Hair follicle dermal papilla cell (primary cell): ENCODE measurements around the gene FGGY. TPM values are rescaled to one million over a fixed set of nuclear protein-coding genes. Genes with fewer than 3 reads are reported as not detected.
A peak's percentile ranks its signal among the peaks of the same experiment; 100 is the strongest.

ENCODE experiments used
- small RNA-seq: library from RNA; depleted of rRNA; stranded (forward); fragments of <200 nt; gene quantifications from one replicate; pipeline ENCODE3, GENCODE V24; 2012
- total RNA-seq: library from RNA; depleted of rRNA; stranded (reverse); fragments of >200 nt; gene quantifications from 2 replicates; pipeline ENCODE4 v1.2.3, GENCODE V29; 2012

FGGY gene, protein sequence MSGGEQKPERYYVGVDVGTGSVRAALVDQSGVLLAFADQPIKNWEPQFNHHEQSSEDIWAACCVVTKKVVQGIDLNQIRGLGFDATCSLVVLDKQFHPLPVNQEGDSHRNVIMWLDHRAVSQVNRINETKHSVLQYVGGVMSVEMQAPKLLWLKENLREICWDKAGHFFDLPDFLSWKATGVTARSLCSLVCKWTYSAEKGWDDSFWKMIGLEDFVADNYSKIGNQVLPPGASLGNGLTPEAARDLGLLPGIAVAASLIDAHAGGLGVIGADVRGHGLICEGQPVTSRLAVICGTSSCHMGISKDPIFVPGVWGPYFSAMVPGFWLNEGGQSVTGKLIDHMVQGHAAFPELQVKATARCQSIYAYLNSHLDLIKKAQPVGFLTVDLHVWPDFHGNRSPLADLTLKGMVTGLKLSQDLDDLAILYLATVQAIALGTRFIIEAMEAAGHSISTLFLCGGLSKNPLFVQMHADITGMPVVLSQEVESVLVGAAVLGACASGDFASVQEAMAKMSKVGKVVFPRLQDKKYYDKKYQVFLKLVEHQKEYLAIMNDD
- 23.7 and 26.4 TPM in 2 replicates for total RNA-seq

GRCh38 chr1:59296358-59297256, at the start of gene FGGY:
Gene FGGY, plus strand, starts transcription at chr1:59297094. Its CDS starts 24,456 bp downstream, at chr1:59321550.

Small RNA genes lying within 50 kb of the gene (small RNA-seq; reads per million reads assigned to genes)
- 0.93 reads per million, percentile 16 among the genes with 10 or more reads in this experiment for gene MIR4711
